Activated T-helper 1 cell treated with anti-CD3 and anti-CD28 coated beads, Interleukin-2, amount 50 U/mL, for 16 hours (primary cell): Measurements from ENCODE around the gene VPS29.

Experiments
- DNase-seq, 2 donors: peaks; one replicate each; pipeline ENCODE4 v3.0.0-alpha.2; 2020; ENCODE audit warnings: low read depth in 1 of 2, low spot score in 1 of 2

VPS29 gene

DNA sequence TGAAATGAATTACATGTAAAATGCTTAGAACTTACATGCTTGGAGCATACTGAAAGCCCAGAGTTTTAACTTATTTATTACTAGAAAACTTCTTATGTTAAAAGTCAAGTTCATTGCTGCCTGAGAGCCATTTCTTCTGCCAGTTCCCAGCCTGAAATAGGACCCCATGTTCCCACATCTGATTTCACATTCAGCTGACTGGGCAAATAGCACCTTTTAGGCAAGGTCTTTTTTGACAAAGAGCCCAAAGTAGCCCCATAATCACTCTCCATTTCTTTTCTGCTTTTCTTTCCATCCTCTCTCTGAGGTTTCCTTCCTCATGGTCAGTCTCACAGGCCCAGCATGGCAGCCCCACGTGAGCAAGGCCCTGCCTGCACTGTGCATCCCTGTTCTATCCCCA is 50.6 kb downstream of the VPS29 start:
- no peak for DNase-seq

DNA sequence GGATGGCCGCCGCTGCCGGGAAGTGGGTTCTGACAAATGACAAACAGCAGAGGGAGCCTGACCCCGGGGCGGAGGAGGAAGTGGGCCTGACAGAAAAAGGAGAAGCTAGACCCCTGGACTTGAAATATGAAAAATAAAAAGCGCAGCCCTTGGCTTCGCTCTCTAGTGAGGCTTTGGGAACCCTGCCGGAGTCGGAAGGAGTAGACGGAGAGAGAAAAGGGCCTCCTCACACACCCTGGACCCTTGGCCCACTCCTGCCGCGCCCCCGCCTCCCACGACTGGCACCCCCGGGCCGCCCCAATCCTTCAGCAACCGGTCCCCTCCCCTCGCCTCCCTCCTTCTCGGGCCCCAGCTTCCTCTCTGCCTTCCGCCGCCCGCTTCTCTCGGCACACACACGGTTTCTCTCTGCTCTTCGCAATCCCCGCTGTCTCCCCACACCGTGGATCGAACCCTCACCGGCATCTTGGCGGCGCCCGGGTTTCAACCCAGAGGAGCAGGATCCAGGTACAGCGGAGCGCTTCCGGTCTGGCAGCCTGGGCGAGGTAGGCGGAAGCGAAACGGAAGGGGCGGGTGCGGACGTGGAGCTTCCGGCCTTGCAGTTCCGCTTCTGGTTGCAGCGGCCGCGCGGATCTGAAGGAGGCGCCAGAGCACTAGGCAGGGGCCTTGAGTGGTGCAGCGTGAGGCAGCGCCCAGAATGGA is 52.0 kb downstream of the VPS29 start, which contains the start of gene ARPC3:
Gene ARPC3 (minus strand): TSS at position 539 of the 699 bp plus-strand sequence. CDS start 77 bp downstream, at position 462.
- peak; percentile 90 for DNase-seq

GRCh38 chr12:110444455-110444854 is 57.5 kb downstream of the VPS29 start:
- no peak for DNase-seq
